H9 (cell line): ENCODE results near the gene MBP. TPM values are rescaled to one million over a fixed set of nuclear protein-coding genes. Genes with fewer than 3 reads are reported as not detected.

ENCODE experiments used
- DNase-seq: peaks from one replicate; pipeline ENCODE4 v3.0.0-alpha.2; 2017
- H2AFZ ChIP-seq: one replicate; pipeline ENCODE4 v1.6.1; 2013; ENCODE audit warnings: mild to moderate bottlenecking, low read length, control low read depth, moderate library complexity
- H2AK5ac ChIP-seq: 2 replicates; pipeline ENCODE4 v1.6.1; 2013; ENCODE audit warnings: low read length, control low read depth, mixed read lengths; ENCODE audit not compliant: insufficient read length
- H2BK120ac ChIP-seq: one replicate; pipeline ENCODE4 v1.6.1; 2013; ENCODE audit warnings: low read depth, mild to moderate bottlenecking, low read length, control low read depth, inconsistent platforms; ENCODE audit not compliant: poor library complexity, severe bottlenecking
- H2BK12ac ChIP-seq: 2 replicates; pipeline ENCODE4 v1.6.1; 2013; ENCODE audit warnings: low read length, control low read depth, mixed read lengths, low read depth; ENCODE audit not compliant: insufficient read length
- H2BK15ac ChIP-seq: 2 replicates; pipeline ENCODE4 v1.6.1; 2013; ENCODE audit warnings: low read depth, low read length, control low read depth
- H2BK20ac ChIP-seq: one replicate; pipeline ENCODE4 v1.6.1; 2013; ENCODE audit warnings: low read depth, mild to moderate bottlenecking, low read length, control low read depth, inconsistent platforms; ENCODE audit not compliant: poor library complexity, severe bottlenecking
- H2BK5ac ChIP-seq: 2 replicates; pipeline ENCODE4 v1.6.1; 2013; ENCODE audit warnings: low read length, control low read depth, mixed read lengths; ENCODE audit not compliant: insufficient read length
- H3K14ac ChIP-seq: 2 replicates; pipeline ENCODE4 v1.6.1; 2013; ENCODE audit warnings: low read length, control low read depth; ENCODE audit not compliant: insufficient read depth
- H3K18ac ChIP-seq: 2 replicates; pipeline ENCODE4 v1.6.1; 2013; ENCODE audit warnings: low read depth, mild to moderate bottlenecking, mixed read lengths, low read length, control low read depth; ENCODE audit not compliant: insufficient read length
- H3K23ac ChIP-seq: 2 replicates; pipeline ENCODE4 v1.6.1; 2013; ENCODE audit warnings: low read length, control low read depth, mixed read lengths, low read depth; ENCODE audit not compliant: insufficient read length
- H3K23me2 ChIP-seq: 2 replicates; pipeline ENCODE4 v1.6.1; 2013; ENCODE audit warnings: low read depth, mild to moderate bottlenecking, mixed read lengths, low read length, control low read depth; ENCODE audit not compliant: insufficient read length, poor library complexity, severe bottlenecking
- H3K27ac ChIP-seq: 2 replicates; pipeline ENCODE4 v1.5.1; 2013; ENCODE audit warnings: low read length, control low read depth, mixed read lengths, low read depth; ENCODE audit not compliant: insufficient read length
- H3K27me3 ChIP-seq: 2 replicates; pipeline ENCODE4 v1.6.1; 2013; ENCODE audit warnings: low read length, control low read depth, inconsistent platforms; ENCODE audit not compliant: insufficient read depth
- H3K4ac ChIP-seq: 2 replicates; pipeline ENCODE4 v1.6.1; 2013; ENCODE audit warnings: low read depth, mild to moderate bottlenecking, control low read depth, inconsistent platforms, low read length, moderate library complexity
- H3K4me1 ChIP-seq: 2 replicates; pipeline ENCODE4 v1.6.1; 2013; ENCODE audit warnings: low read length, control low read depth, inconsistent platforms; ENCODE audit not compliant: insufficient read depth
- H3K4me2 ChIP-seq: 2 replicates; pipeline ENCODE4 v1.6.1; 2013; ENCODE audit warnings: low read length, control low read depth, mixed read lengths; ENCODE audit not compliant: insufficient read length, insufficient read depth
- H3K56ac ChIP-seq: 2 replicates; pipeline ENCODE4 v1.6.1; 2013; ENCODE audit warnings: low read depth, mild to moderate bottlenecking, mixed read lengths, low read length, control low read depth; ENCODE audit not compliant: insufficient read length
- H3K79me1 ChIP-seq: 2 replicates; pipeline ENCODE4 v1.6.1; 2013; ENCODE audit warnings: low read depth, mild to moderate bottlenecking, moderate library complexity, low read length, control low read depth, inconsistent platforms; ENCODE audit not compliant: insufficient read depth, poor library complexity, severe bottlenecking
- H3K79me2 ChIP-seq: 2 replicates; pipeline ENCODE4 v1.6.1; 2013; ENCODE audit warnings: low read length, control low read depth, inconsistent platforms; ENCODE audit not compliant: insufficient read depth
- H3K9ac ChIP-seq: 2 replicates; pipeline ENCODE4 v1.6.1; 2013; ENCODE audit warnings: low read length, control low read depth, mixed read lengths; ENCODE audit not compliant: insufficient read length; ENCODE audit errors: extremely low read depth
- H3K9me3 ChIP-seq: one replicate; pipeline ENCODE4 v1.6.1; 2013; ENCODE audit warnings: low read depth, low read length, inconsistent platforms; ENCODE audit not compliant: control insufficient read depth
- H3T11ph ChIP-seq: one replicate; pipeline ENCODE4 v1.6.1; 2013; ENCODE audit warnings: mild to moderate bottlenecking, low read length, control low read depth, inconsistent platforms
- H4K20me1 ChIP-seq: one replicate; pipeline ENCODE4 v1.6.1; 2013; ENCODE audit not compliant: control insufficient read depth, insufficient read length, insufficient read depth
- H4K5ac ChIP-seq: 2 replicates; pipeline ENCODE4 v1.6.1; 2013; ENCODE audit warnings: low read depth, mild to moderate bottlenecking, mixed read lengths, low read length, control low read depth; ENCODE audit not compliant: insufficient read length
- H4K8ac ChIP-seq: replicated peaks from 2 replicates; pipeline ENCODE4 v1.6.1; 2013; ENCODE audit warnings: low read length, control low read depth, mixed read lengths, low read depth; ENCODE audit not compliant: insufficient read length
- H4K91ac ChIP-seq: 2 replicates; pipeline ENCODE4 v1.6.1; 2013; ENCODE audit warnings: low read depth, mild to moderate bottlenecking, moderate library complexity, mixed read lengths, low read length, control low read depth; ENCODE audit not compliant: insufficient read length
- H3K27ac Mint-ChIP-seq, 3 experiments: 2 replicates in 2 of 3; 3 replicates in 1 of 3; pipeline ENCODE4 v1.8.0; 2020 to 2021; ENCODE audit warnings: mixed read lengths in 3 of 3, mild to moderate bottlenecking in 1 of 3, moderate library complexity in 1 of 3
- H3K27me3 Mint-ChIP-seq: 2 replicates; pipeline ENCODE4 v1.8.0; 2021; ENCODE audit warnings: low read depth, mild to moderate bottlenecking, moderate library complexity, mixed read lengths
- H3K36me3 Mint-ChIP-seq, 3 experiments: 2 replicates in 2 of 3; 3 replicates in 1 of 3; pipeline ENCODE4 v1.8.0; 2020 to 2021; ENCODE audit warnings: low read depth in 3 of 3, mixed read lengths in 3 of 3; ENCODE audit not compliant: insufficient read depth in 1 of 3
- H3K4me1 Mint-ChIP-seq, 2 experiments: 2 replicates each; pipeline ENCODE4 v1.8.0; 2020; ENCODE audit warnings: mixed read lengths in 2 of 2
- H3K4me3 Mint-ChIP-seq, 2 experiments: 2 replicates in 1 of 2; 3 replicates in 1 of 2; pipeline ENCODE4 v1.8.0; 2020 to 2021; ENCODE audit warnings: mild to moderate bottlenecking in 2 of 2, mixed read lengths in 2 of 2, moderate library complexity in 1 of 2
- H3K9me3 Mint-ChIP-seq, 2 experiments: 2 replicates in 1 of 2; 3 replicates in 1 of 2; pipeline ENCODE4 v1.8.0; 2020; ENCODE audit warnings: mild to moderate bottlenecking in 2 of 2, mixed read lengths in 2 of 2, moderate library complexity in 1 of 2
- WGBS: extraction: QIAGEN DNeasy Blood & Tissue Kit; methylation state at CpG from one replicate; pipeline ENCODE4 v1.1.7; 2013; ENCODE audit warnings: missing lambda C conversion rate, low lambda C conversion rate, mixed read lengths; ENCODE audit not compliant: insufficient read length; ENCODE audit errors: extremely low coverage; 5-methylcytosine and 5-hydroxymethylcytosine counted together
- total RNA-seq: library from RNA; stranded (reverse); gene quantifications from 2 replicates; pipeline ENCODE4 v1.2.1, GENCODE V29; 2021
- TF ChIP-seq, protein P1 (sequence below): fragments of 200-600 bp; sonication (generic); conservative IDR thresholded peaks from 3 replicates; pipeline ENCODE4 v1.8.0; 2021; ENCODE audit warnings: antibody characterized with exemption, mild to moderate bottlenecking

MBP gene
- total RNA-seq, 1 experiment from 2014 or later: 8.6 TPM

DNA sequence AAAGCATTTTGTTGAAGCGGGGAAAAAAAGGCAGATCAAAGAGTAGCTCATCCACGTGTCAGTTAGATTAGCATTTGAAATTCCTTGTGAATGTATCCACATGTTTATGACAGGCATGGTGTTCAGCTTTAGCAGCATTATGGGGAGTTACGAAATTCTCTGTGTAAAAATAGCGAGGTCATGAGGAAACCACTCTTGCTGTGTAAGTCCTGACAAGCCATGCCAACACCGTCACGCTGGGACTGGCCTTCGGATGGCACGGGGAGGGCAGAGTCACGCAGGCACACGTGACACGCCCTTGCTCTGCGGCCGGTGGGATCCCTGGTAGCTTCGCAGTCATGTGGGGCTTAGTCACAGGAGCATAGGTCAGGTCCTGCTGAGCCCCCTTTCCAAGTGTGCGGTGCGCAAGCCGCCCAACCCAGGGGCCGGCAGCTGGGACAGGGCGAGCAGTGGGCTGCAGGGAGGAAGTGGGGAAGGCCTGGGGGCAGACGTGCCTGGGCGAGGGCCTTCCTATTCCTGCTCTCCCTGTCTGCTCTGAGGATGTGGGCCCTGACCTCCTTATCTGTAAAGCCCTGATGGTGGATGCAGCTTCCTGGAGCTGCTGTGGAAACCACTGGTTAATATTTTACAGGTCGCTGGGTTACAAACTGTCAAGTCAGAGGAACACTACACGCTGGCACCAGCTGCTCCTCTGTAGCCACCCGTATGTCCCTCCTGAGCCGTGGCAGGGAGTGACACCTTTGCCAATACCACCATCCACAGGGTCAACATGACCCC lies 18.0 kb downstream of the MBP start:
- H3K27ac ChIP-seq: no peak overlapping the region

More for the DNA sequence above, 18.0 kb downstream of the MBP start:
- H3K18ac ChIP-seq: no peak overlapping the region
- H3K4me2 ChIP-seq: no peak overlapping the region
- no peak overlapping the region for H4K5ac ChIP-seq
- no peaks in the 10 kb centered on the region for H3K79me2 ChIP-seq
- Mint-ChIP-seq H3K27ac (no peak overlapping the region), H3K36me3 (peaks cover 4 to 10% (median 5%) of the 10 kb centered on the region in 3 experiments; a peak in 5 of 7 replicates), H3K9me3 (no peaks in the 10 kb centered on the region), H3K4me1 (peaks cover 31 to 37% of the 10 kb centered on the region in 2 experiments), H3K27me3 (no peaks in the 10 kb centered on the region), H3K4me3 (no peak overlapping the region)
- no peaks in the 10 kb centered on the region for H3K79me1 ChIP-seq
- H3K4ac ChIP-seq: no peak overlapping the region
- TF ChIP-seq, protein P1, sequence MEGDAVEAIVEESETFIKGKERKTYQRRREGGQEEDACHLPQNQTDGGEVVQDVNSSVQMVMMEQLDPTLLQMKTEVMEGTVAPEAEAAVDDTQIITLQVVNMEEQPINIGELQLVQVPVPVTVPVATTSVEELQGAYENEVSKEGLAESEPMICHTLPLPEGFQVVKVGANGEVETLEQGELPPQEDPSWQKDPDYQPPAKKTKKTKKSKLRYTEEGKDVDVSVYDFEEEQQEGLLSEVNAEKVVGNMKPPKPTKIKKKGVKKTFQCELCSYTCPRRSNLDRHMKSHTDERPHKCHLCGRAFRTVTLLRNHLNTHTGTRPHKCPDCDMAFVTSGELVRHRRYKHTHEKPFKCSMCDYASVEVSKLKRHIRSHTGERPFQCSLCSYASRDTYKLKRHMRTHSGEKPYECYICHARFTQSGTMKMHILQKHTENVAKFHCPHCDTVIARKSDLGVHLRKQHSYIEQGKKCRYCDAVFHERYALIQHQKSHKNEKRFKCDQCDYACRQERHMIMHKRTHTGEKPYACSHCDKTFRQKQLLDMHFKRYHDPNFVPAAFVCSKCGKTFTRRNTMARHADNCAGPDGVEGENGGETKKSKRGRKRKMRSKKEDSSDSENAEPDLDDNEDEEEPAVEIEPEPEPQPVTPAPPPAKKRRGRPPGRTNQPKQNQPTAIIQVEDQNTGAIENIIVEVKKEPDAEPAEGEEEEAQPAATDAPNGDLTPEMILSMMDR: no peak
- H3K27me3 ChIP-seq: no peaks in the 10 kb centered on the region
- H2BK120ac ChIP-seq: no peak overlapping the region
- H3K23ac ChIP-seq: no peak overlapping the region
- no peak overlapping the region for H2AK5ac ChIP-seq
- H3K23me2 ChIP-seq: no peaks in the 10 kb centered on the region
- no CpG with 5 or more reads among the region's 25 CpGs for WGBS
- H2BK12ac ChIP-seq: no peak overlapping the region
- peaks cover 4% of the 10 kb centered on the region; the same call in 1 of the 2 replicates for H3K4me1 ChIP-seq
- H2AFZ ChIP-seq: no peak overlapping the region
- no peak overlapping the region for H3T11ph ChIP-seq
- no peak overlapping the region for H4K8ac ChIP-seq
- H2BK15ac ChIP-seq: no peak overlapping the region
- H2BK5ac ChIP-seq: no peak overlapping the region
- no peak overlapping the region for H2BK20ac ChIP-seq
- H4K91ac ChIP-seq: no peak overlapping the region
- peaks cover 3% of the 10 kb centered on the region for H4K20me1 ChIP-seq
- no peak overlapping the region for H3K9ac ChIP-seq
- H3K14ac ChIP-seq: no peak overlapping the region
- no peak for DNase-seq
- no peaks in the 10 kb centered on the region for H3K9me3 ChIP-seq
- no peak overlapping the region for H3K56ac ChIP-seq
